ENCODE data around the gene COX10.
"Not testable (repeated sequence)": the region's sequence is repeated elsewhere in the genome, so short reads cannot be mapped to it uniquely, and the experiment has no call there.

COX10 gene

DNA sequence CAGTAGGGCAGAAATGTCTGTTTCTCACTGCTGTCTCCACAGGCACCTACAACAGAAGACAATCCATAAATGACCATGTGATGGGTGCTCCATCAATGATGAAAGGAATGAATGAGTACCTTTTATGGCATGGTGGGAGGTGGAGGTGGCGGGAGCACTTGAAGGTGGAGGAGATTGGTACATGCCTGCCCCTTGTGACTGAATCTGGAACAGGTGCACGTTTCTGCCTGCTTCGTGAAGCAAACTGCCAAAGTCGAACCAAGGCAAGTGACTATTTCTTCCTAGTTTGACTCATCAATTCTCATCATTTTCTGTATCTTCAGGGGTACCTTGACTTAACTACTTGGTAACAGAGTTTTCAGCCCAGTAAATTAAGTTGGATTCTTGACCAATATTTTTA lies 141.9 kb downstream of the COX10 start:
- no peak for DNase-seq

DNA sequence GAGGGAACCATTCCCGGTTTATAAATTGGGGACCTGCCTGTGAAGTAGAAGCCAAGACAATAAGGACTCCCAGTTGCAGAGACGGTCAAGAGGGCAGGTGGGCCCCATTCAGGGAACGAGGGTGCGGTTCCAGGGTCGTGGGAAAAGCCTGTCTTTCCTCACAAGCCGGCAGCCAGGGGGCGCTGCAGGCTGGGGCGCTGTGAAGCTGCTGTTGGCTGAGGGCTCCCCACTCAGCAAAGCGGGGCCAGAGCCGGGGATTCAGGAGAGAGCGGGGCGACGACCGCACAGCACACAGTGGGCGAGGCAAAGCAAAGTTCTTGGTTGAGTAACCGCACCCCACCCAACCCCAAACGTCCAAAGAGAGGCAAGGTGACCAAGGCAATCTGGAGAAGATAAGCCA lies 142.5 kb downstream of the COX10 start:
- no peak for DNase-seq

GRCh38 chr17:14212401-14212800 lies 143.1 kb downstream of the COX10 start:
- no peak for DNase-seq

DNA sequence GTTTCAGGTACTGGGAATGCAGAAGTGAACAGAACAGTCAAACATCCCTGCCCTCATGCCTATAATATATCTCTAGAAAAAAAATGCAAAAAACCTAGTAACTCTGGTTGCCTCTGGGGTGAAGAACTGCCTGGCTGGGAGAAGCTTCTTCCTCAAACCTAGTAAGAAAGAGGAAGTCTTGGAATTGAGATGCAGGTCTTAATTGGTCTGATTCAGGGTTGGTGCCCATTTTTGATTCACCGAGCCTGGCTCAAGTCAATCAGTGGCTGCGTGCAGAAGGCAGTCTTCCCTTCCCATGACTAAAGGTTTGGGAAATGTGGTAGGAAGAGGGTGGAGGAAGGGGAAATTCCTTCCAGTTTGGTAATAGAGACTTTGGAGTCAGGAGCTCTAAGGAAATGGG lies 145.0 kb downstream of the COX10 start:
- DNase-seq: no peak

DNA sequence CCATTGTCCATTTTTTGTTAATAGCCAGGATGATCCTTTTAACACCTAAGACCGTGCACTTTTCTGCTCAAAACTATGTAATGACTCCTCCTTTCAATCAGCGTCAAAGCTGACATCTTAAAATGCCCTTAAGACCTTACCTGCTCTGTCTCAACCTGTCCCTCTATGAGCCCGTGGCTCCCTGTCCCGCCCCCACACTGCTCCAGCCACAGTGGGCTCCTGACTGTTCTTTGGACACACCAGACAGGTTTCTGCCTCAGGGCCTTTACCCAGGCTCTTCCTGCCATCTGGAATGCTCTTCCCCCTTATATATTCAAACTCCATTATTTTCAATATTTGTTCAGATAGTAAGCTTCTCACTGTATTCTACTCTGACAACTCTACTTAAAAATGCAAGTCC lies 153.3 kb downstream of the COX10 start:
- no peak for DNase-seq

GRCh38 chr17:14225254-14225980 lies 156.1 kb downstream of the COX10 start:
- no peak for DNase-seq

DNA sequence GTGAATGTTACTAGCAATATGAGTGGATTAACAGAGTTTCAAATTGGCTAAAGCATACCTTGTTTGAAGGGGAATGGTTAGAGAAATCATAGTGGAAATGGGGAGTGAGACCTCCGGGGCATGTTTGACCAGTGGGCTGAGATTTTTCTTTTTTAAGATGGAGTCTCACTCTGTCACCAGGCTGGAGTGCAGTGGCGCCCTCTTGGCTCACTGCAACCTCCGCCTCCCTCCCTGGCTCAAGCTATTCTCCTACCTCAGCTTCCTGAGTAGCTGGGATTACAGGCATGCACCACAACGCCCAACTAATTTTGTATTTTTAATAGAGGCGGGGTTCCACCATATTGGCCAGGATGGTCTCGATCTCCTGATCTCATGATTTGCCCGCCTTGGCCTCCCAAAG lies 157.7 kb downstream of the COX10 start:
- DNase-seq: no peak

DNA sequence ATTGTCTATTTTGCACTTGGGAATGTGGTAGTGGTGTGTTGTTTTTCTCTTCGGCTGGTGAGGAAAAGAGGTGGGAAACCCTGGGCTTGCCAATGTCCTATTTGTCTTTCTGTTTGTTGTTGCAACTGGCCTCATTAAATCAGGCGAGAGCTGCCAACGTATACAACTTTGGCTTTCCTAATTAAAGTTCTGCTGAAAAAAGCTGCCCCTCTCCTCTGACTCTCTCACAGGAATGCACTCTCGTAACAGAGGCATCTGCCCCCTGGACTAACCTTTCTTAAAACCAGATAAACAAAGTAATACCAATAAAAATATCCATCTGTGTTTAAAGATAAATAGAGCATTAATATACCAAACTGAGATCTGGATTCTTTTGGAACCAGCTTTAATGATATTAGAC lies 159.6 kb downstream of the COX10 start:
- DNase-seq: no peak

GRCh38 chr17:14231187-14231586 lies 161.9 kb downstream of the COX10 start:
- DNase-seq: not testable (repeated sequence)

DNA sequence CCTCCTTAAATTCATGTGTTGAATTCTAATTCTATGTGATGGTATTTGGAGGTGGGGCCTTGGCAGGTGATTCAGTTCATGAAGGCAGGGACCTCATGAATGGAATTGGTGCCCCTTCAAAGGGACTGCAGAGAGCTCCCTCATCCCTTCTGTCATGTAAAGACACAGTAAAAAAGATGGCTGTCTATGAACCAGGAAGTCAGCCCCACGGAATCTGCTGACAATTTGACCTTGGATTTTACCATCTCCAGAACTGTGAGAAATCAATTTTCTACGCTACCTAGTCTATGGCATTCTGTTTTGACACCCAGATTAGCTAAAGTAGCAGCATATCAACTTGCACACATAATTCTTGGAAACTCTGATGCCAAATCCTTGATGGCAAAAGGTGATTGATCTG lies 165.7 kb downstream of the COX10 start:
- not testable (repeated sequence) for DNase-seq

DNA sequence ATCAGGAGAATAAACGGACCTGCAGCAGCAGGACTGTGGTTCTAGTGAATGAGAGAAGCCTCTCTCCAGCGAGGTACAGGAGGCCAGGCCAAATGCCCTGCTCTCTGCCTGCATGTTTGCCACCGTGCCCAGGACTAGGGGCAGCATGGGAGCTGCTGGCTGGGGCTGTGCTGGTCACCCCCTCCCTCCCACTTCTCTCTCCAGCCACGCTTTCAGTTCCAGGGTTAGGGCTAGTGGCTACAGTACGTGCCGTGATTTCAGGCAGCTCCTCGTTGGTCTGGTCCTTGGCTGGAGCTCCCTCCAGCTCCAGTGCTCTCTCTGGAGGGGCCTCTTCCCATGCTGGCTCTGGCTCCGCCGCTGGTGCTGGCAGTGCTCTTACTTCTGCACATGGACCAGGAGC lies 166.7 kb downstream of the COX10 start:
- not testable (repeated sequence) for DNase-seq

DNA sequence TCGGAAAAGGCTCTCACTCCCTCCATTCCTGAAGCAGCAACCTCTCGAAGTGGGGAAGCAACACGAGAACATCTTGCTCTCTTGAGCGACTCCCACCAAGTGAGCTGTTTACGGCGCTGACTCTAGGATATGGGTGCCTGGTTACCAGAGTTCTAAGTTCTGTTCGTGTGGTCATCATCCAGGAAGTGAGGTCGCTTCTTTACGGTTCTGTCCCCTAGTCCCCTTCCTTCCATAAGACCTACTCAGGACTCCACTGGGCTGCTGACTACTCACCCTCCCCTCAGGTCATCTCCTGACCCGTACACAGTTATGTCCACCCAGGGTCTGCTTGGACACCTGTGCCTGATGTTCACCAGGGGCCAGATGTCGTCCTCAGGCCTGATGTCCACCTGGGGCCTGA lies 167.5 kb downstream of the COX10 start, which contains the start of gene CDRT15:
Gene CDRT15 (minus strand): TSS at position 101 of the 400 bp plus-strand sequence. CDS start 29 bp downstream, at position 72.
- DNase-seq: not testable (repeated sequence)

DNA sequence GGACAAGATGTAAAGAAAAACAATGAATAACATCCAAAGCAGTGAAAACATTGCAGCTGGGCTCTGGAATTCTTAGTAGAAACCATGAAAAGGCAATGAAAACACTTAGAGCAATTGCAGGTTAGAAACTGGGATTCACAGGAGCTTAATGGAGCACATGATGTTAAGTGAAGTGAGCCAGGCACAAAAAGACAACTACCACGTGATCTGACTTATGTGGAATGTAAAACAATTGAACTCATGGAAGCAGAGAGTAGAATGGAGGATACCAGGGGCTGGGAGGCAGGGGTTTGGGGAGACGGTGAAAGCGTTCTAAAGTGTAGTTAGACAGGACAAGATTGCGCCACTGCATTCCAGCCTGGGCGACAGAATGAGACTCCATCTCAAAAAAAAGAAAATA lies 170.0 kb downstream of the COX10 start:
- DNase-seq: not testable (repeated sequence)

DNA sequence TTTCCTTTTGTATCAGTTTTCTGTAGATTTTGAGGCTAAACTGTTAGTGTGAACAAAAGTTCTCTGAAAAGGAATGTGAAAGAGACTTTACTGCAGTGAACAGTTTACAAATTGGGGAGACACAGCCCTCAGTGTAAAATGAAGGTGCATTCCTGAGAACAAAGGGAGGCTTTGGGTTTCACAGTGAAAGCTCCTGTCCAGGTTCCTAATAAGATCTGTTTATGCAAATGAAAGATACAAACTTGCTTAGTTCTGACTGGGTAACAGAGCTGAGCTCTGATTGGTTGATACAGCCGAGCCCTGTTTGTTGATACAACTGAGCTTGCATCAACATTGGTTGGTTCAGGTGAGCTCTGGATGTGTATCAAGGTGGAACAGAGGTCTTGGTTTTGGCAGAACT lies 175.7 kb downstream of the COX10 start:
- no peak for DNase-seq

GRCh38 chr17:14245629-14246028 lies 176.3 kb downstream of the COX10 start:
- DNase-seq: no peak

Measured in NCI-H187 treated with DMSO at 0.1 percent for 48 hours (cell line).